NCI-H2196 treated with DMSO at 0.1 percent for 48 hours (cell line): ENCODE measurements around the gene BBS9.
"Not testable (repeated sequence)": the region's sequence is repeated elsewhere in the genome, so short reads cannot be mapped to it uniquely, and the experiment has no call there.

Experiments used
- DNase-seq: peaks from one replicate; lab custom pipeline; 2025; ENCODE audit not compliant: unreplicated experiment; lab: John Stamatoyannopoulos, UW

BBS9 gene

DNA sequence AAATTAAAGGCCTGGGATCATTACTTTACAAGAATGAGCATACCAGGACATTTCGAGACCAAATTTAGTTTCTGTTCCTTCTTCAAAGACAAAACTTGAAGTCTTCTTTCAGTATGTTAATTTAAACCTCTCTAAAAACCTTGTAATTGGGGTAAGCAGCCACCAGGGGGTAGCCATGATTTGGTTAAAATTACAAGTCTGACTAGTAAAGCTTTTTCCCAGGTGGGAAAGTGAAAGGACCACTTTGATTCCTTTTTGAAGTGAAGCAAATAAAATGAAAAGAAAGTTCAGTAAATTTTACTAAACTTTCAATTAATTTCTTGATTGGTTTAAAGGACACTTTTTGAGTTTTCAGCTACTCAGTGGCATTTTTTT, 294.3 kb downstream of the BBS9 start:
- DNase-seq = no peak

- no peak for DNase-seq
These were observed 296.0 kb downstream of the BBS9 start for GRCh38 chr7:33425395-33425794.

GRCh38 chr7:33425929-33426678, 296.7 kb downstream of the BBS9 start:
- no peak for DNase-seq

- DNase-seq = no peak
These were observed 299.1 kb downstream of the BBS9 start for GRCh38 chr7:33428415-33428814.

DNA sequence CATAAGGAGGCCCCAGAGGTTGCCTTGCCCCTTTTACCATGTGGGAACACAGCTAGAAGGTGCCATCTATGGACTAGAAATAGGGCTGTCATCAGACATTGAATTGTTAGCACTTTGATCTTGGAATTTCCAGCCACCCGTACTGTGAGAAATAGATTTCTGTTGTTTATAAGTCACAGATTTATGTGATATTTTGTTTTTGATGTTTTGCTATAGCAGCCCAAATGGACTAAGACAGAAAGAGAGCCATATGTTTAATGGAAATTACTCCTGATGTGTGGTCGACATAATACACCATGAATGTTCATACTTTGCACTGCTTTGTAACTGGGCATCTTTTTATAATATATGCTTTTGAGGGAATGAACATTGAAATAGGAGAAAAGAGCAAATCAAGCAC, 302.2 kb downstream of the BBS9 start:
- no peak for DNase-seq

DNA sequence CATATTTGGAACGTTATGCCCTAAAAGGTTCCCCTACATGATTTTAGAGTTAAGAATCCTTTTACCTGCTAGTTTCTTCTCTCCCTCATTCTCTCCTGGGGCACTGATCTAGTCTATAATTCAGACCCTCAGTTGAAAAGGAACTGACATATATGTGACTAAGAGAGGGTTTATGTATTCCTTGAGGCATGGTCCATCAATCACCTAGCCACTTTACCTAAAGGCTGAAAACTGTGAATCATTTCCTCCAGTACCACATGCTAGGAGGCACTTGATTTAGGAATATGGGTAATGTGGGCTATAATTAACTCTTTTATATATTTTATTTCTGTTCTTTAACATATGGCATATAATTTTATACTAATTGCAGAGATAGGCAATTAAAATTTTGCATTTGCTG, 303.5 kb downstream of the BBS9 start:
- no peak for DNase-seq

GRCh38 chr7:33433357-33433756, 304.0 kb downstream of the BBS9 start:
- no peak for DNase-seq

DNA sequence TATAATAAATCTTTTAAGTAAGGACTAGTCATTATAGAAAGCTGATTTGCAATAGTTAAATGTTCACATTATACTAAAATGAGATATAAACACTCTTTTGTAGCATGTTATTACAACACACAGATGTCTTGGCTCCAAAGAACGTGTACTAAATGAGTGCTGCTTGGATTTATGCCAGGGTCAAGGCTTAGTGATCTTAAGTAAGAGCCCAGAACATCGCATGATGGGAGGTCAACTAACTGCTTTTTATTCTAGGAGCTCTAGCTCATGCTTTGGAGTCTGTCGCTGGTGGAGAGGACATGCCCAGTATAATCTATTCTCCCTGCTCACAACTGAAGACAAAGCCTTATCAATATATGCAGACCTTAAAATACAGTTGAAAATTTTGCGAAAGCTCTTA, 315.1 kb downstream of the BBS9 start:
- DNase-seq = no peak

GRCh38 chr7:33446551-33446950, 317.2 kb downstream of the BBS9 start:
- DNase-seq = peak; percentile 9

- no peak for DNase-seq
These were observed 318.7 kb downstream of the BBS9 start for GRCh38 chr7:33448035-33448434.

- DNase-seq = no peak
These were observed 320.5 kb downstream of the BBS9 start for GRCh38 chr7:33449847-33450246.

DNA sequence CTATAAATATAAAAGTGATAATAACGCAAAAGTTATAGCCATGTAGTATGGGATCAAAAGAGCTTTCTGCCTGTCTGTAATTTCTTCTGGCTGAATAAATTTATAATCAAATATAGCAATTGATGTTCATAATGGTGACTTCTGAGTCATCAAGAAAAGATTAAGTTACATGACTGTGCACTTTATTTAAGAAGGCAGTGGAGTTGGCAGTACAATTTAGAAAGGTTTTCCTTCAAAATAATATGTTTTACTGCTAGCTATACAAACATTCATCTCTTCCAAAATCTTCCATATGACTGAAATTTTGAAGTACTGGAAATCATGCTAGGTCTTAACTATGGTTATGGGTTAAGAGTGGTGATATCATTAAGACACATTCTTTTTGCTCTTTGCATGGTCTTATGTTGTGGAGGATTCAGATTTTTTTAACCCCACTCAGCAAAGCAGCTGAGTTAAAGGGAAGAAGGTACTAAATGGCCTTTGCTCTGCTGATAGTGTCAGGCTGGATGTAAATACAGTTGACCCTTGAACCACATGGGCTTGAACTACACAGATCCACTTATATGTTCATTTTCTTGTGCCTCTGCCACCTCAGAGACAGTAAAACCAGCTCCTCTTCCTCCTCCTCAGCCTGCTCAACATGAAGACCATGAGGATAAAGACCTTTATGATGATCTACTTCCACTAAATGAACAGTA, 323.6 kb downstream of the BBS9 start:
- no peak for DNase-seq

GRCh38 chr7:33457039-33457438, 327.7 kb downstream of the BBS9 start:
- no peak for DNase-seq

GRCh38 chr7:33458581-33458980, 329.2 kb downstream of the BBS9 start:
- no peak for DNase-seq

GRCh38 chr7:33459340-33459751, 330.0 kb downstream of the BBS9 start:
- no peak for DNase-seq

DNA sequence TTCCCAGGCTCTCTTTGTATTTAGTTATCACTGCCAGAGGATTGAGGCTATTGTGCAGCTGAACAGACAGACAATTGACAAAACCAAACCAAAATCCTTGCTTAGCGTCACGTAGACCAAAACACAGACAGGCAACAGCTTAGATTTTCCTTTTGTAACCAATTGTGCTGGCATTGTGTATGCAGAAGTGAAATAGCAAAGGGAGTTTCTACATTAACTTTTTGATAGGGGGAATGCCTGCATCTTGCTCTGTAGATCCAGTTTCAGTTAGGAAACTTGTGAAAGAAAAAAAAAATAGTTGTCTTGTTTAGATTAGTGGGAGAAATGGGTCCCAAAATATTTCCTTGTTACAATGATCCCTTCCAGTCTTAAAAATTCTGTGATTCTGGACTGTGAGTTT, 333.8 kb downstream of the BBS9 start:
- DNase-seq = no peak

GRCh38 chr7:33466203-33466602, 336.8 kb downstream of the BBS9 start:
- DNase-seq = no peak

- no peak for DNase-seq
These were observed 342.4 kb downstream of the BBS9 start for GRCh38 chr7:33471636-33472242.

DNA sequence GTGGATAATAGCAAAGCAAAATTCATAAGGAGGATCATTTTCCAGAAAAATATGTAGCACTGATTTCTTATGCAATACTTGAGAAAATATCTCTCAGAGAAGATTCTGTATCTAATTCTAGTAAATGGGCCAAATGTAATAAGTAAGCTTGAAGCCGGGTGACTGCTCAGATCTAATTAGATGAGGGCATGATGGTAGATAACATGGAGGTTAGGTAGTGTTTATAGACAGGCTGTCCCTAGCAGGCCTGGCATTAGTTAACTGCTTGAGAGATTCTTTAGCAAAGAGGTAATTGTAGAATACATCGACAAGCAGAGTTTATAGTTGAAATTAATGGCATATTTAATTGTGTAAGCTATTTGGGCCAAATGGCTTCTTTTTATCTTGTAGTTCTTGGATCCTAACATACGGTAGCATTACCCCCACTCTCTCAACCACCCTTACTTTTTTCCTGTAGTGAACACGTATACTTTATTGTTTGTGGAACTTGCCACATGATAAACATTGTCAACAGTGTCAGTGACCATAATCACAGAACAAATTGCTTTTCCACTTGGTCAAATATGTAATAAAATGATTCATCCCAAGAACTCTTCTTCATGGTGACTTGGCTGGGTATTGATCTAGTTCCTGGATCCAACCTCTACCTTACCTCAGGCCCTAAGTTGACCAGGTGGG, 343.1 kb downstream of the BBS9 start:
- DNase-seq = no peak

DNA sequence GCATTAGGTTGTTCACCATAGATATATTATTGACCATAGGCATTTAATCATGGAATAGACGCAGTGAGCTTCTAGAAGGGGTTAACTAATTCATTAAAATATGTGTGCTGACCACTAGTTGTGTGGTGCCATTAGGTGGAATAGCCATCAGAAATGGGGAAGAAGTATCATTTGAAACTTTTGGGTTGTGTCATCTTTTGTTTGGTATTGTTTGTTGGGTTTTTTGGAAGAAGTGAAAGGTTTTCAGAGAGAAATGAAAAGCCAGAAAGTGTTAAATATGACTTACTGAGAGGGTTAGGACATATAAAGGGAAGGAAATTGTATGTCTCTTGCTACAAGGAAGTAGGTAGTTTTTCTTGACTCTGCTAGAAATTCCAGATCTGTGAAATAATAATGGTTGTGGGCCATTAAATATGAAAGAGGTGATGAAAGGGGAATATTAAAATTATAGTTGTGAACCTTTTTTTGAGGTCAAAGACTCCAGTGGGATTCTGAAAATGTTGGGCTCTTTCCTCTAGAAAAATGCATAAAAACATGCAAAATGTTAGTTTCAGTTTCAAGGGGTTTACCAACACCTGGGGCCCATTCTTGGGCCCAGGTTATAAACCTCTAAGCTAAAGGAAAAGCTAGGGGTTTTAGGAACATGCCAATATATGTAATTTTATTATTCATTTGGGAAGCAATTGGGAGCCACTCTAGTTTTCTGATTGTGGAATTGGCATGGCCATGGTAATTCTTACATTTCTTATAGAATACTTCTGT, 348.5 kb downstream of the BBS9 start:
- DNase-seq = no peak

- not testable (repeated sequence) for DNase-seq
These were observed 355.1 kb downstream of the BBS9 start for GRCh38 chr7:33484476-33484875.
